ENCODE results near the gene S100A14. TPM values are rescaled to one million over a fixed set of nuclear protein-coding genes. Genes with fewer than 3 reads are reported as not detected.

S100A14 gene
- total RNA-seq, 1 donor, result 0.36 TPM

DNA sequence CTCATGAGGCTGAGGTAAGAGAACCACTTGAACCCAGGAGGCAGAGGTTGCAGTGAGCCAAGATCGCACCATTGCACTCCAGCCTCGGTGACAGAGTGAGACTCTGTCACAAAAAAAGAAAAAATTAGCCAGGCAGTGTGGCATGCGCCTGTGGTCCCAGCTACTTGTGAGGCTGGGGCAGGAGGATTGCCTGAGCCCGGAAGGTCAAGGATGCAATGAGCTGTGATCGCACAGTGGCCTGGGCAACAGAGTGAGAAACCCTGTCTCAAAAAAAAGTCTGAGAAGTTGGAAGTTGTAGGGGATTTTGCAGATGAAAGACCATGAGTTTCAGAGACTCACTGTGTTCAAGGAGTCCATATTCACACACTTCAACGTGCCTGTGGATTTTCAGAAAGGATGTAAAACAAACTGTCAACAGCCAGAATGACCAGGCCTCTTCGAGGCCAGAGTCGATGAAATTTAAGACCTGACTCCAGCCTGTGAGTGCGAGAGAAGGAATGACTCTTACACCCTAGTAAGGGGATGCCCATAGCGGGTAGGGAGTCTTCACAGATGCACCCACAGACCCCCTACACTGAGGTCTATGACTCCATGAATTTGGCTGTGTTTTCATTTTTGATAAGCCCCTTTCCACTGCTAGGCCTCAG, 9.0 kb upstream of the S100A14 start:
- Histone ChIP-seq H3K27ac (ENCODE audit: low read depth, low read length) (peak overlapping the region; percentile 53), H3K4me2 (ENCODE audit: insufficient read depth, low read length) (peak overlapping the region; percentile 100), H2AFZ (ENCODE audit: low read length) (no peak overlapping the region), H3K36me3 (ENCODE audit: insufficient read depth, low read length) (peaks cover 56% of the 10 kb centered on the region), H3K9me3 (ENCODE audit: low read depth, low read length) (no peaks in the 10 kb centered on the region), H4K20me1 (ENCODE audit: insufficient read depth, low read length) (peaks cover 2% of the 10 kb centered on the region), H3K79me2 (ENCODE audit: insufficient read depth, low read length) (peaks cover 42% of the 10 kb centered on the region), H3K4me3 (ENCODE audit: insufficient read depth, low read length) (peak overlapping the region; percentile 91), H3K27me3 (ENCODE audit: insufficient read depth, low read length) (no peaks in the 10 kb centered on the region), H3K4me1 (ENCODE audit: insufficient read depth, low read length) (peaks cover 40% of the 10 kb centered on the region)
- DNase-seq (ENCODE audit: insufficient read length, low spot score, missing footprints), result peak; percentile 71
- TF ChIP-seq, protein P1, sequence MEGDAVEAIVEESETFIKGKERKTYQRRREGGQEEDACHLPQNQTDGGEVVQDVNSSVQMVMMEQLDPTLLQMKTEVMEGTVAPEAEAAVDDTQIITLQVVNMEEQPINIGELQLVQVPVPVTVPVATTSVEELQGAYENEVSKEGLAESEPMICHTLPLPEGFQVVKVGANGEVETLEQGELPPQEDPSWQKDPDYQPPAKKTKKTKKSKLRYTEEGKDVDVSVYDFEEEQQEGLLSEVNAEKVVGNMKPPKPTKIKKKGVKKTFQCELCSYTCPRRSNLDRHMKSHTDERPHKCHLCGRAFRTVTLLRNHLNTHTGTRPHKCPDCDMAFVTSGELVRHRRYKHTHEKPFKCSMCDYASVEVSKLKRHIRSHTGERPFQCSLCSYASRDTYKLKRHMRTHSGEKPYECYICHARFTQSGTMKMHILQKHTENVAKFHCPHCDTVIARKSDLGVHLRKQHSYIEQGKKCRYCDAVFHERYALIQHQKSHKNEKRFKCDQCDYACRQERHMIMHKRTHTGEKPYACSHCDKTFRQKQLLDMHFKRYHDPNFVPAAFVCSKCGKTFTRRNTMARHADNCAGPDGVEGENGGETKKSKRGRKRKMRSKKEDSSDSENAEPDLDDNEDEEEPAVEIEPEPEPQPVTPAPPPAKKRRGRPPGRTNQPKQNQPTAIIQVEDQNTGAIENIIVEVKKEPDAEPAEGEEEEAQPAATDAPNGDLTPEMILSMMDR (IDR thresholded peaks at IDR 0.05; ENCODE audit: extremely low read depth, low read depth, low read length), result no peak

DNA sequence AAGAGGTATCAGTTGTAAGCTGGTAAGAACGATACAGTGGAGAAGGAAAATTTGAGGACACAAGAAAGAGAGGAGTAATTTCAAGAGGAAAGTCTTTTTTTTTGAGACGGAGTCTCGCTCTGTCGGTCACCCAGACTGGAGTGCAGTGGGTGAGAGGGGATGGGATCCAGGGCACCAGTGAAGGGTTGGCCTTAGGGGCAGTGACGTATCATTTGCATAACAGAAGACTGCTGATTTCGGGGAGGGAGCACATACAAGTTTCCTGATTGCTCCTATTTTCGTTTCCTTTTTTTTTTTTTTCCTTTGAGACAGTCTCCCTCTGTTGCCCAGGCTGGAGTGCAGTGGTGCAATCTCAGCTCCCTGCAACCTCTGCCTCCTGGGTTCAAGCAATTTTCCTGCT, 7.0 kb upstream of the S100A14 start:
- no peak for DNase-seq (ENCODE audit: insufficient read length, low spot score, missing footprints)
- Histone ChIP-seq H2AFZ (ENCODE audit: low read length) (no peak overlapping the region), H3K27me3 (ENCODE audit: insufficient read depth, low read length) (no peaks in the 10 kb centered on the region), H3K36me3 (ENCODE audit: insufficient read depth, low read length) (peaks cover 74% of the 10 kb centered on the region), H3K27ac (ENCODE audit: low read depth, low read length) (no peak overlapping the region), H3K79me2 (ENCODE audit: insufficient read depth, low read length) (peaks cover 42% of the 10 kb centered on the region), H4K20me1 (ENCODE audit: insufficient read depth, low read length) (peaks cover 2% of the 10 kb centered on the region), H3K9me3 (ENCODE audit: low read depth, low read length) (no peaks in the 10 kb centered on the region), H3K4me2 (ENCODE audit: insufficient read depth, low read length) (no peak overlapping the region), H3K4me3 (ENCODE audit: insufficient read depth, low read length) (no peak overlapping the region), H3K4me1 (ENCODE audit: insufficient read depth, low read length) (peaks cover 36% of the 10 kb centered on the region)
- TF ChIP-seq, protein P1 (IDR thresholded peaks at IDR 0.05; ENCODE audit: extremely low read depth, low read depth, low read length), result no peak

DNA sequence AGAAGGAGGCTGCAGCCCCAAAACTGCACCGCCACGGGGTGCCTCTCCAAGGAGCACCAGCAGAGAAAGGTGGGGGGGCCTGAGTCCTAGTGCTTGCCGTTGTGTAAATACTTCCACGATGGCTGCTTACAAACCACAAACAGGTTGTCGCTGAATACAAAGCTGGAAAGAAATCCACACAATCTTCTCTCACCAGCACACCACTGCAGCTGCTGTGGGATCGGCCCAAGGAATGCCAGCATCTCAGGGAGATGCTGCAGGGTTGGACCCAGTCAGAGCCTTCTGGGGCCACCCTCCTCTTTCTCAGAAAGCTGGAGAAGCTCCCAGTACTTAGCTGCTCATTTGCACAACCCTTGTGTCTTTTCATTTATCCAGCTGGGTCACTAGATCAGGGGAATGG, 3.0 kb upstream of the S100A14 start:
- Histone ChIP-seq H3K36me3 (ENCODE audit: insufficient read depth, low read length) (peaks cover 59% of the 10 kb centered on the region), H3K4me2 (ENCODE audit: insufficient read depth, low read length) (no peak overlapping the region), H3K4me1 (ENCODE audit: insufficient read depth, low read length) (peaks cover 8% of the 10 kb centered on the region), H2AFZ (ENCODE audit: low read length) (no peak overlapping the region), H3K4me3 (ENCODE audit: insufficient read depth, low read length) (no peak overlapping the region), H3K27me3 (ENCODE audit: insufficient read depth, low read length) (no peaks in the 10 kb centered on the region), H3K27ac (ENCODE audit: low read depth, low read length) (no peak overlapping the region), H3K79me2 (ENCODE audit: insufficient read depth, low read length) (peaks cover 15% of the 10 kb centered on the region), H4K20me1 (ENCODE audit: insufficient read depth, low read length) (peaks cover 2% of the 10 kb centered on the region), H3K9me3 (ENCODE audit: low read depth, low read length) (no peaks in the 10 kb centered on the region)
- DNase-seq (ENCODE audit: insufficient read length, low spot score, missing footprints), result no peak
- TF ChIP-seq, protein P1 (IDR thresholded peaks at IDR 0.05; ENCODE audit: extremely low read depth, low read depth, low read length), result no peak

DNA sequence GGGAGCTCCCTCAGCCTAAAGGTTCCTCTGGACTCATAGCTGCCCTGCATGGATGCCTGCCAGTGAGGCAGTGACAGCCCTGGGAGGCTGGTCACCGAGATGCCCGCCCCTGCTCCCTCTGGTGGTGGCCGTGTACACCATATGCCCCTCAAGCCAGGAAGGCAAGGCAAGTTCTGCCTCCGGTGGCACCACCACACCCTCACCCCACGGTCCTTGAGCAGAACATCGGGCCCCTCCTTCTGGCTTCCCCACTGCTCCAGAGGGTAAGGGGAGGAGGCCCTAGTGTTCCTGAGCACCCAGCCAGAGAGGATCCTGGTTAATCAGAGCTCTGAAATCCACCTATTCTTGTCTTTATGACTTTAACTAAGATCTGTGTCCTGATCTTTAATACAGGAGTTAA, 1.5 kb upstream of the S100A14 start:
- Histone ChIP-seq H2AFZ (ENCODE audit: low read length) (no peak overlapping the region), H3K27ac (ENCODE audit: low read depth, low read length) (no peak overlapping the region), H3K4me1 (ENCODE audit: insufficient read depth, low read length) (peaks cover 12% of the 10 kb centered on the region), H3K79me2 (ENCODE audit: insufficient read depth, low read length) (peaks cover 12% of the 10 kb centered on the region), H3K36me3 (ENCODE audit: insufficient read depth, low read length) (peaks cover 44% of the 10 kb centered on the region), H4K20me1 (ENCODE audit: insufficient read depth, low read length) (peaks cover 2% of the 10 kb centered on the region), H3K4me2 (ENCODE audit: insufficient read depth, low read length) (no peak overlapping the region), H3K4me3 (ENCODE audit: insufficient read depth, low read length) (no peak overlapping the region), H3K9me3 (ENCODE audit: low read depth, low read length) (no peaks in the 10 kb centered on the region), H3K27me3 (ENCODE audit: insufficient read depth, low read length) (no peaks in the 10 kb centered on the region)
- no peak for DNase-seq (ENCODE audit: insufficient read length, low spot score, missing footprints)
- TF ChIP-seq, protein P1 (IDR thresholded peaks at IDR 0.05; ENCODE audit: extremely low read depth, low read depth, low read length), result no peak
